ENCODE data around the gene ADGRE3. TPM values are rescaled to one million over a fixed set of nuclear protein-coding genes. Genes with fewer than 3 reads are reported as not detected.

ADGRE3 gene
- polyA plus RNA-seq, 2 of the 4 experiments (the other 2 are of a cell fraction): not detected

DNA sequence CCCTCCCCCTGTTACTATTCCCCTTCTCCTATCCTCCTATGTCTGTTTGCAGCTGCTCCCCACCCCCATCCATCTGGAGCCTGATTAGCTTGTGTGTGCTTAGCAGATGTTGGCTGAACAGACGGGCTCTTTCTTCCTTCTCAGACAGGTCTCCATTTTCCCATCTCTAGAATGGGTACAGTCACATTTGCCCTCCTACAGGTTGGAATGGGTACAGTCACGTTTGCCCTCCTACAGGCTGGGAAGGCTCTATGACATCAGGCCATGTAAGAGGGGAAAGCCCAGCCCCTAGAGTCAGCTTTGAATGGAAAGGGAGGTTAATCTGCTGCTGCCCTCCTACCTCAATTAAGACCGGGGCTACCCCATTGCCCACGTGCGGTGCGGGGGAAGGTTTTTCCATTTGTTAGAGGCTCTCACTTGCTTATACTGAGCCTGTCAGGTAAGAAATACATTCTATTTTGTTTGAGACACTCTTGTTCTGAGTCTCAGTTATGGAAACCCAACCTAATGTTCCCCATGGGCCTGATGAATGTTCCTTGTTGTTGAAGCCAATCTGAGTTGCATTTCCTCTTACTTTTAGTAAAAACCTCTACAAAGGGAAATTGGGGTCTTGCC, 93.9 kb downstream of the ADGRE3 start:
- ChIA-PET CTCF (interaction anchor here (1.4 kb wide), 1 partner anchor 105 kb away, joined by 5 read pairs; no protein-coding TSS in a partner anchor), POLR2A (no interaction called here)
- FAIRE-seq: no peak
- DNase-seq (ENCODE audit: low read depth in 1 of 2, low spot score in 1 of 2): no peak
- Histone ChIP-seq H3K9me3 (no peaks in the 10 kb centered on the region), H3K4me3 (no peak overlapping the region), H3K4me2 (no peak overlapping the region), H3K4me1 (no peaks in the 10 kb centered on the region), H3K27ac (no peak overlapping the region)
- TF ChIP-seq POLR2AphosphoS2 (conservative IDR thresholded peaks at IDR 0.05; ENCODE audit: low read length): no peak
- no peak for TF ChIP-seq TP53 (CRISPR knock-in tag; IDR thresholded peaks at IDR 0.05)
- no peak for TF ChIP-seq ESRRA (IDR thresholded peaks at IDR 0.05; ENCODE audit: borderline replicate concordance, low read length)
- no peak for TF ChIP-seq FOSL2 (IDR thresholded peaks at IDR 0.05)
- no peak for TF ChIP-seq FOSL2 (CRISPR knock-in tag; IDR thresholded peaks at IDR 0.05)
- no peak for TF ChIP-seq FOSB (CRISPR knock-in tag; IDR thresholded peaks at IDR 0.05)
- TF ChIP-seq SREBF2 (IDR thresholded peaks at IDR 0.05): no peak
- no peak for TF ChIP-seq ZFP36 (IDR thresholded peaks at IDR 0.05; ENCODE audit: borderline replicate concordance, partially characterized antibody)
- TF ChIP-seq MAZ (IDR thresholded peaks at IDR 0.05; ENCODE audit: borderline replicate concordance, low read depth, low read length): no peak
- TF ChIP-seq SMC3 (IDR thresholded peaks at IDR 0.05): no peak
- TF ChIP-seq, protein P1, sequence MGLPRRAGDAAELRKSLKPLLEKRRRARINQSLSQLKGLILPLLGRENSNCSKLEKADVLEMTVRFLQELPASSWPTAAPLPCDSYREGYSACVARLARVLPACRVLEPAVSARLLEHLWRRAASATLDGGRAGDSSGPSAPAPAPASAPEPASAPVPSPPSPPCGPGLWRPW (IDR thresholded peaks at IDR 0.05): no peak
- TF ChIP-seq, protein P2, sequence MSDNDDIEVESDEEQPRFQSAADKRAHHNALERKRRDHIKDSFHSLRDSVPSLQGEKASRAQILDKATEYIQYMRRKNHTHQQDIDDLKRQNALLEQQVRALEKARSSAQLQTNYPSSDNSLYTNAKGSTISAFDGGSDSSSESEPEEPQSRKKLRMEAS (IDR thresholded peaks at IDR 0.05): no peak
- no peak for TF ChIP-seq KDM1A (IDR thresholded peaks at IDR 0.05; ENCODE audit: low read depth)
- TF ChIP-seq GATA3 (IDR thresholded peaks at IDR 0.05; ENCODE audit: borderline replicate concordance): no peak
- TF ChIP-seq HDAC2 (IDR thresholded peaks at IDR 0.05): no peak
- TF ChIP-seq, protein P3, sequence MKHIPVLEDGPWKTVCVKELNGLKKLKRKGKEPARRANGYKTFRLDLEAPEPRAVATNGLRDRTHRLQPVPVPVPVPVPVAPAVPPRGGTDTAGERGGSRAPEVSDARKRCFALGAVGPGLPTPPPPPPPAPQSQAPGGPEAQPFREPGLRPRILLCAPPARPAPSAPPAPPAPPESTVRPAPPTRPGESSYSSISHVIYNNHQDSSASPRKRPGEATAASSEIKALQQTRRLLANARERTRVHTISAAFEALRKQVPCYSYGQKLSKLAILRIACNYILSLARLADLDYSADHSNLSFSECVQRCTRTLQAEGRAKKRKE (CRISPR knock-in tag; IDR thresholded peaks at IDR 0.05; ENCODE audit: low read depth): no peak
- TF ChIP-seq CHD4 (IDR thresholded peaks at IDR 0.05; ENCODE audit: borderline replicate concordance): no peak
- TF ChIP-seq NFE2L2 (conservative IDR thresholded peaks at IDR 0.05; ENCODE audit: low read length): no peak
- no peak for ATAC-seq
- 22% methylated on average over 6 of the region's 6 CpGs for WGBS (ENCODE audit: missing lambda C conversion rate)

DNA sequence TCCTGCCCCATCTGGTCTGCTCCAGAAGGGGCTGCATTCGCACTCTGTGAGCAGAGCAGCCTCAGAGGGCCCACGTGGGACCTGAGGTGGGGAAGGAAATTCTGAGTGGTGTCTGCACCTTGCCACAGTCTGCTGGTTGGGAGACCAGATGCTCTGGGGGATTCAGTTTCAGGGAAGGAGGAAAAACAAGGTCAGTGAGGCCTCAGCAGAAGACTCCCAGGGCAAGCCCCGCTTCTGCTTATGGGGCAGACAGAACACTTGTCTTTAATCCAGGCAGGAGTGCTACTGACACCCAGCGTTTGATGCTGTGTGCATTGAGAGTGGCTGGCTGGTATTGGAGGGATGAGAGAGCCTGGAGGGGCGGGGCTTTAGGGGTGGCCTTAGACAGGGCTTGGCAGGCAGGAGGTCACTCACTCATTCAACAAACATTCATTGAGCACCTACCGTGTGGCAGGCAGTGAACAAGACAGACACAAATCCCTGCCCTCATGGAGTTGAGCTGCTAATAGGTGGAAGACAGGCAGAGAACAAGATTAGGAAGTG, 96.7 kb downstream of the ADGRE3 start:
- Histone ChIP-seq H3K9me3 (no peaks in the 10 kb centered on the region), H3K4me3 (no peak overlapping the region), H3K27ac (no peak overlapping the region), H3K4me2 (no peak overlapping the region), H3K4me1 (peaks cover 3% of the 10 kb centered on the region; the same call in 1 of the 3 replicates)
- FAIRE-seq (no peak), ATAC-seq (peak in 1 of 2 experiments; percentile 47; a peak in 3 of 6 replicates), DNase-seq (ENCODE audit: low read depth in 1 of 2, low spot score in 1 of 2) (no peak)
- POLR2A ChIA-PET: no interaction called here
- TF ChIP-seq SREBF2 (IDR thresholded peaks at IDR 0.05) (no peak), CBX8 (IDR thresholded peaks at IDR 0.05) (no peak), CHD4 (IDR thresholded peaks at IDR 0.05; ENCODE audit: borderline replicate concordance) (no peak), ZFP36 (IDR thresholded peaks at IDR 0.05; ENCODE audit: borderline replicate concordance, partially characterized antibody) (no peak), POLR2AphosphoS2 (conservative IDR thresholded peaks at IDR 0.05; ENCODE audit: low read length) (no peak), NR3C1 (IDR thresholded peaks at IDR 0.05) (no peak), HOXA7 (CRISPR knock-in tag; IDR thresholded peaks at IDR 0.05) (no peak), RNF2 (IDR thresholded peaks at IDR 0.05; ENCODE audit: borderline replicate concordance, low read depth) (no peak), CHD2 (IDR thresholded peaks at IDR 0.05; ENCODE audit: low read length, partially characterized antibody) (no peak), ESRRA (IDR thresholded peaks at IDR 0.05; ENCODE audit: borderline replicate concordance, low read length) (no peak)
- TF ChIP-seq, protein P4, sequence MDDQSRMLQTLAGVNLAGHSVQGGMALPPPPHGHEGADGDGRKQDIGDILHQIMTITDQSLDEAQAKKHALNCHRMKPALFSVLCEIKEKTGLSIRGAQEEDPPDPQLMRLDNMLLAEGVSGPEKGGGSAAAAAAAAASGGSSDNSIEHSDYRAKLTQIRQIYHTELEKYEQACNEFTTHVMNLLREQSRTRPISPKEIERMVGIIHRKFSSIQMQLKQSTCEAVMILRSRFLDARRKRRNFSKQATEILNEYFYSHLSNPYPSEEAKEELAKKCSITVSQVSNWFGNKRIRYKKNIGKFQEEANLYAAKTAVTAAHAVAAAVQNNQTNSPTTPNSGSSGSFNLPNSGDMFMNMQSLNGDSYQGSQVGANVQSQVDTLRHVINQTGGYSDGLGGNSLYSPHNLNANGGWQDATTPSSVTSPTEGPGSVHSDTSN (IDR thresholded peaks at IDR 0.05): no peak
- CTCF ChIA-PET: interaction anchor here (2.8 kb wide), 1 partner anchor 109 kb away, joined by 10 read pairs; no protein-coding TSS in a partner anchor
- 41% methylated on average over 3 of the region's 6 CpGs for WGBS (ENCODE audit: missing lambda C conversion rate)
